CD4-positive, alpha-beta T cell (primary cell): Measurements from ENCODE around the gene LSR. TPM values are rescaled to one million over a fixed set of nuclear protein-coding genes. Genes with fewer than 3 reads are reported as not detected.

Experiments
- ATAC-seq: fragments of 200-7000 bp; cut with Tn5 transposase; one replicate; pipeline ENCODE4 v1.10.0; 2022; ENCODE audit warnings: mild to moderate bottlenecking; ENCODE audit not compliant: poor library complexity
- CTCF ChIA-PET: fragments of 350-600 bp; sonication (Branson Sonifier 250); formaldehyde crosslinking; loops from one replicate; lab custom pipeline; 2021; ENCODE audit warnings: antibody characterized with exemption, inconsistent platforms; lab: Charles Lee
- POLR2A ChIA-PET: fragments of 350-600 bp; sonication (Branson Sonifier 250); formaldehyde crosslinking; loops from one replicate; lab custom pipeline; 2021; ENCODE audit warnings: antibody characterized with exemption, inconsistent platforms; lab: Charles Lee
- DNase-seq, 14 experiments: peaks; one replicate each; pipeline ENCODE4 v3.0.0-alpha.2; 2013 to 2020; ENCODE audit warnings: mixed read lengths in 2 of 14
- H3K27ac ChIP-seq, 2 donors: one replicate each; pipeline versions ENCODE4 v1.5.1 to v1.7.0; 2013; ENCODE audit warnings: low read length in 2 of 2, low read depth in 1 of 2, mild to moderate bottlenecking in 1 of 2
- H3K27me3 ChIP-seq, 2 experiments: 1 replicate in 1 of 2; 2 replicates in 1 of 2; pipeline versions ENCODE4 v1.6.1 to v1.7.0; 2013; ENCODE audit warnings: low read length in 2 of 2, control low read depth in 1 of 2, mild to moderate bottlenecking in 1 of 2, moderate library complexity in 1 of 2; ENCODE audit not compliant: insufficient read depth in 2 of 2, control insufficient read depth in 1 of 2
- H3K36me3 ChIP-seq: one replicate; pipeline ENCODE4 v1.6.1; 2013; ENCODE audit warnings: low read length, control low read depth; ENCODE audit not compliant: insufficient read depth
- H3K4me1 ChIP-seq: one replicate; pipeline ENCODE4 v1.6.1; 2013; ENCODE audit warnings: low read length, control low read depth; ENCODE audit not compliant: insufficient read depth
- H3K4me3 ChIP-seq: one replicate; pipeline ENCODE4 v1.5.1; 2013; ENCODE audit warnings: mild to moderate bottlenecking, low read length, moderate library complexity
- H3K9me3 ChIP-seq, 2 experiments: 1 replicate in 1 of 2; 2 replicates in 1 of 2; pipeline versions ENCODE4 v1.6.1 to v1.7.0; 2013; ENCODE audit warnings: low read length in 2 of 2, mild to moderate bottlenecking in 2 of 2, control low read depth in 1 of 2, moderate library complexity in 1 of 2; ENCODE audit not compliant: control insufficient read depth in 1 of 2, insufficient read depth in 1 of 2
- H3K27ac Mint-ChIP-seq: one replicate; pipeline ENCODE4 v1.8.0; 2020; ENCODE audit warnings: mixed read lengths
- H3K27me3 Mint-ChIP-seq: one replicate; pipeline ENCODE4 v1.8.0; 2021; ENCODE audit warnings: mixed read lengths
- H3K36me3 Mint-ChIP-seq: one replicate; pipeline ENCODE4 v1.8.0; 2021; ENCODE audit warnings: low read depth, mixed read lengths
- H3K4me1 Mint-ChIP-seq: one replicate; pipeline ENCODE4 v1.8.0; 2021; ENCODE audit warnings: low read depth, mixed read lengths
- H3K4me3 Mint-ChIP-seq: one replicate; pipeline ENCODE4 v1.8.0; 2020; ENCODE audit warnings: mild to moderate bottlenecking, mixed read lengths
- H3K9me3 Mint-ChIP-seq: one replicate; pipeline ENCODE4 v1.8.0; 2020; ENCODE audit warnings: mixed read lengths
- CTCF ChIP-seq: fragments of 200-600 bp; IDR thresholded peaks from one replicate; pipeline ENCODE4 v1.8.0; 2022; ENCODE audit warnings: antibody characterized with exemption, mild to moderate bottlenecking
- intact Hi-C, 2 experiments: fragments of 100-400 bp; cut with DNase I in 1 of 2; cut with micrococcal nuclease in 1 of 2; formaldehyde crosslinking; loops; one replicate each; pipeline versions ENCODE4 v1.15.1 to v1.9.0; 2023 to 2025; cut with DNase I, micrococcal nuclease
- total RNA-seq, 174 experiments: library from RNA in 2 of 174; stranded (reverse) in 2 of 174; gene quantifications; one replicate each; pipeline ENCODE4 v1.2.3 and lab custom pipeline; 2021 to 2026

LSR gene
- total RNA-seq, 2 experiments from 2014 or later = 45.0 to 47.9 TPM

DNA sequence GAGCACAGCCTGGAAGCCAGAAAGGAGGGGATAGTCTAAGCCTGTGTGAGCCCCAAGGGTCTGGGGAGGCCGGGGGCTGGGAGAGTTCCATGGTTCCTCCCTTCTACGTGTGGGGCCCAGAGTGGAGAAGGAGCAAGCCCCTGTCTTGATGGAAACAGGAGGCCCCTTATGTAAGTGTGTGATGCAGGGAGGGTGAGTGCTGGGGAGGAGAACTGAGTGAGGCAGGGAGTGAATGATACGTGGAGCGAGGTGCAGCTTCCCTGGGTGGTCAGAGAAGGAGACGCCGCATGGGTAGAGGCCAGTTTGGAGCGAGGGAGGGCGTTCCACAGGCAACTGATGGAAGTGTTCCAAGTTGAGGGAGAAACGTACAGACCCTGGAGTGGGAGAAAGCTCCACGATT lies 59.1 kb downstream of the LSR start:
- POLR2A ChIA-PET = no interaction called here
- Mint-ChIP-seq H3K9me3 (no peaks in the 10 kb centered on the region), H3K27me3 (no peaks in the 10 kb centered on the region), H3K4me3 (no peak overlapping the region), H3K4me1 (no peaks in the 10 kb centered on the region), H3K27ac (no peak overlapping the region), H3K36me3 (no peaks in the 10 kb centered on the region)
- DNase-seq (no peak), ATAC-seq (no peak)
- Histone ChIP-seq H3K27ac (no peak overlapping the region), H3K4me3 (no peak overlapping the region), H3K36me3 (no peaks in the 10 kb centered on the region), H3K9me3 (no peaks in the 10 kb centered on the region), H3K27me3 (no peaks in the 10 kb centered on the region), H3K4me1 (no peaks in the 10 kb centered on the region)
- intact Hi-C loops = no loop called here
- CTCF ChIA-PET = no interaction called here
- TF ChIP-seq CTCF = no peak

DNA sequence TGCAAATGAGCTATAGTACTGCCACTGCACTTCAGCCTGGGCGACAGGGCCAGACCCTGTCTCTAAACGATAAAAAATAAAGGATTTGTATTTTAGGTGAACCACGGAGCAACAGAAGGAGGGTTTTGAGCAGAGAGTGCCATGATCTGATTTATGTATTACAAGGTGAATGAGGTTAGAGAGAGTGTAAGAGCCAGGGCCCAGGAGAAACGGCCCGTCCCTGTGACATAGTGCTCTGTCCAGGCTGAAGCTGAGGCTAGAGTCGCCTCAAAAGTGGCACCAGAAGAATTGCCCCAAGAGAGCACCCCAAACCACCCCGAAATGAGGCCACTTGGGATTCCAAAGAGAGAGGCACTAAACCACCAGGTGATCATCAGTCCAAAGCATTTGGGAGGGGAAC lies 60.1 kb downstream of the LSR start:
- no peak overlapping the region for H3K27ac ChIP-seq
- DNase-seq (no peak), ATAC-seq (no peak)
- ChIA-PET CTCF (no interaction called here), POLR2A (no interaction called here)
- H3K4me3 ChIP-seq = no peak overlapping the region
- H3K9me3 ChIP-seq = no peaks in the 10 kb centered on the region
- no peak overlapping the region for H3K4me3 Mint-ChIP-seq
- H3K27ac Mint-ChIP-seq = no peak overlapping the region
- H3K36me3 ChIP-seq = no peaks in the 10 kb centered on the region
- H3K27me3 Mint-ChIP-seq = no peaks in the 10 kb centered on the region
- intact Hi-C loops = no loop called here
- H3K9me3 Mint-ChIP-seq = no peaks in the 10 kb centered on the region
- H3K27me3 ChIP-seq = no peaks in the 10 kb centered on the region
- TF ChIP-seq CTCF = no peak
- H3K36me3 Mint-ChIP-seq = no peaks in the 10 kb centered on the region
- no peaks in the 10 kb centered on the region for H3K4me1 ChIP-seq
- H3K4me1 Mint-ChIP-seq = no peaks in the 10 kb centered on the region

GRCh38 chr19:35309481-35310279 lies 60.9 kb downstream of the LSR start:
- POLR2A ChIA-PET = no interaction called here
- H3K36me3 ChIP-seq = no peaks in the 10 kb centered on the region
- Mint-ChIP-seq H3K27me3 (no peaks in the 10 kb centered on the region), H3K4me3 (no peak overlapping the region), H3K36me3 (no peaks in the 10 kb centered on the region), H3K9me3 (no peaks in the 10 kb centered on the region), H3K4me1 (no peaks in the 10 kb centered on the region), H3K27ac (no peak overlapping the region)
- CTCF ChIA-PET = no interaction called here
- TF ChIP-seq CTCF = no peak
- ATAC-seq (no peak), DNase-seq (no peak)
- H3K4me3 ChIP-seq = no peak overlapping the region
- no peak overlapping the region for H3K27ac ChIP-seq
- no peaks in the 10 kb centered on the region for H3K9me3 ChIP-seq
- H3K4me1 ChIP-seq = no peaks in the 10 kb centered on the region
- intact Hi-C loops = no loop called here
- no peaks in the 10 kb centered on the region for H3K27me3 ChIP-seq
